ENCODE measurements around the gene OSCAR.
A peak's percentile ranks its signal among the peaks of the same experiment; 100 is the strongest.

Gene OSCAR

GRCh38 chr19:54100561-54100960 lies at the start of gene OSCAR:
Gene OSCAR (minus strand): TSS chr19:54100803. CDS start chr19:54100792, 11 bp downstream.
- no peak for DNase-seq

GRCh38 chr19:54149021-54149812 lies 48.6 kb upstream of the OSCAR start:
- no peak for DNase-seq

- DNase-seq, result no peak
Measured at GRCh38 chr19:54148158-54148557, 47.6 kb upstream of the OSCAR start.

- no peak for DNase-seq
Measured at GRCh38 chr19:54147676-54148075, 47.1 kb upstream of the OSCAR start.

- no peak for DNase-seq
Measured at GRCh38 chr19:54145541-54146158, 45.0 kb upstream of the OSCAR start.

GRCh38 chr19:54142166-54142780 lies 41.7 kb upstream of the OSCAR start:
- DNase-seq, result no peak

GRCh38 chr19:54141356-54141755 lies 40.8 kb upstream of the OSCAR start:
- no peak for DNase-seq

- no peak for DNase-seq
Measured at GRCh38 chr19:54138489-54139256, 38.1 kb upstream of the OSCAR start.

- DNase-seq, result no peak
Measured at GRCh38 chr19:54137699-54138488, 37.3 kb upstream of the OSCAR start, which contains the start of gene CNOT3. Gene CNOT3 (plus strand): TSS chr19:54137762. CDS start chr19:54142979, 5,217 bp downstream.

- peak; percentile 100 for DNase-seq
Measured at GRCh38 chr19:54136864-54137698, 36.5 kb upstream of the OSCAR start.

GRCh38 chr19:54136086-54136863 lies 35.7 kb upstream of the OSCAR start:
- DNase-seq, result no peak

- no peak for DNase-seq
Measured at GRCh38 chr19:54133957-54134590, 33.5 kb upstream of the OSCAR start.

- DNase-seq, result no peak
Measured at GRCh38 chr19:54133312-54133956, 32.8 kb upstream of the OSCAR start.

- DNase-seq, result no peak
Measured at GRCh38 chr19:54129617-54129996, 29.0 kb upstream of the OSCAR start.

GRCh38 chr19:54128796-54129616 lies 28.4 kb upstream of the OSCAR start:
- no peak for DNase-seq

GRCh38 chr19:54128441-54128725 lies 27.8 kb upstream of the OSCAR start:
- DNase-seq, result no peak

- DNase-seq, result no peak
Measured at GRCh38 chr19:54127688-54128440, 27.3 kb upstream of the OSCAR start.

- DNase-seq, result no peak
Measured at GRCh38 chr19:54125713-54126112, 25.1 kb upstream of the OSCAR start.

All from NCI-H526 treated with DMSO at 0.1 percent for 48 hours (cell line).